ENCODE measurements around the gene HES7. TPM values are rescaled to one million over a fixed set of nuclear protein-coding genes. Genes with fewer than 3 reads are reported as not detected.

The HES7 gene
- total RNA-seq, 1 experiment from 2014 or later, result 0.61 TPM

DNA sequence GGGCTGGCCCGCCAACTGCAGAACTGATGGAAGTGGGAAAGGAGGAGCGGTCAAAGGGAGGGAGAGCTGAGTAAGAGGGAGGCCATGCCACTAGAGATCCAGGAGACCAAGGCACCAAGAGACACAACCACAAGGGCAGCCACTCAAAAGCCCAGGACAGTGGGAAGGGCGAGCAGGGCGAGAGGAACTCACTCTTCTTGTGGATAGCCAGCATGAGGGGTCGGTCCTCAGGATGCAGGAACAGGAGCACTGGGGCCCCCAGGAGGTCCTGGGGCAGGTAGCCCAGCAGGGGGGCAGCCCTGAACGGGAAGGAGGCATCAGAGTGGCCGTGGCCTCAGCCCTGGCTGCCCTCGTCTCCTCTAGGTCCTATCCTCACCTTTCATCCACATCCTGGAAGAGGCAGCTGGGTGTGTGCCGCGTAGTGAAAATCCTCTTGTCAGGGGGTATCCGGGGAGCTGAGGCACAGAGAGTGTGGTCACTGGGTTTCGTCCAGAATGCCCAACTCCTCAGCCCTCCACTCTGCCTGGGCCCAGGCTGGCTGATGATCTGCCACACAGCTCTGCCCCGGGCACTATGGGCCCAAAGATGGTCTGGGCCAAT lies 24.0 kb upstream of the HES7 start:
- DNase-seq (ENCODE audit: low read depth, low spot score) (no peak), ATAC-seq (no peak)
- Histone ChIP-seq H3K79me2 (ENCODE audit: insufficient read depth, low read length) (peaks cover 31% of the 10 kb centered on the region), H4K20me1 (ENCODE audit: insufficient read depth) (no peaks in the 10 kb centered on the region), H3K9me2 (ENCODE audit: insufficient read depth) (no peaks in the 10 kb centered on the region), H3K4me2 (ENCODE audit: low read length) (no peak overlapping the region), H3K27me3 (ENCODE audit: insufficient read depth, low read length) (no peaks in the 10 kb centered on the region), H3K4me1 (ENCODE audit: control insufficient read depth in 1 of 2, insufficient read depth in 2 of 2, low read length in 2 of 2) (peaks cover 12 to 25% of the 10 kb centered on the region in 2 experiments), H3K4me3 (replicated peaks in 1 of 2; ENCODE audit: low read depth in 1 of 2, low read length in 2 of 2) (no peak overlapping the region), H3K9ac (ENCODE audit: low read length) (no peak overlapping the region), H2AFZ (ENCODE audit: low read depth, low read length, poor library complexity, severe bottlenecking) (no peak overlapping the region), H3K9me3 (ENCODE audit: control insufficient read depth in 1 of 2, insufficient read depth in 1 of 2, low read depth in 1 of 2, low read length in 2 of 2) (no peaks in the 10 kb centered on the region), H3K36me3 (ENCODE audit: control insufficient read depth in 1 of 2, insufficient read depth in 2 of 2, low read length in 2 of 2) (peaks cover 46 to 63% of the 10 kb centered on the region in 2 experiments), H3K27ac (ENCODE audit: low read depth, low read length) (peak overlapping the region; percentile 18; the same call in 1 of the 2 replicates)
- POLR2A ChIA-PET, result interaction anchor here (1.0 kb wide), 1 partner anchor 9 kb away, joined by 3 read pairs; no protein-coding TSS in a partner anchor
- RAD21 ChIA-PET (ENCODE audit: low non-redundant PET in 1 of 2, low total read pairs in 2 of 2, uncharacterized antibody in 2 of 2, unreplicated experiment in 2 of 2), result no interaction called here
- TF ChIP-seq ELF1 (IDR thresholded peaks at IDR 0.05; ENCODE audit: borderline replicate concordance, low read depth), result no peak
- TF ChIP-seq JUND (IDR thresholded peaks at IDR 0.05), result no peak
- no peak for TF ChIP-seq EZH2phosphoT487 (IDR thresholded peaks at IDR 0.05; ENCODE audit: borderline replicate concordance)
- no peak for TF ChIP-seq ZNF274 (IDR thresholded peaks at IDR 0.05; ENCODE audit: low read depth, low read length)
- TF ChIP-seq, protein P1, sequence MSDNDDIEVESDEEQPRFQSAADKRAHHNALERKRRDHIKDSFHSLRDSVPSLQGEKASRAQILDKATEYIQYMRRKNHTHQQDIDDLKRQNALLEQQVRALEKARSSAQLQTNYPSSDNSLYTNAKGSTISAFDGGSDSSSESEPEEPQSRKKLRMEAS (IDR thresholded peaks at IDR 0.05), result no peak
- no peak for TF ChIP-seq SRF (IDR thresholded peaks at IDR 0.05; ENCODE audit: low read depth)
- no peak for TF ChIP-seq SIN3A (IDR thresholded peaks at IDR 0.05; ENCODE audit: low read depth)
- TF ChIP-seq, protein P2, sequence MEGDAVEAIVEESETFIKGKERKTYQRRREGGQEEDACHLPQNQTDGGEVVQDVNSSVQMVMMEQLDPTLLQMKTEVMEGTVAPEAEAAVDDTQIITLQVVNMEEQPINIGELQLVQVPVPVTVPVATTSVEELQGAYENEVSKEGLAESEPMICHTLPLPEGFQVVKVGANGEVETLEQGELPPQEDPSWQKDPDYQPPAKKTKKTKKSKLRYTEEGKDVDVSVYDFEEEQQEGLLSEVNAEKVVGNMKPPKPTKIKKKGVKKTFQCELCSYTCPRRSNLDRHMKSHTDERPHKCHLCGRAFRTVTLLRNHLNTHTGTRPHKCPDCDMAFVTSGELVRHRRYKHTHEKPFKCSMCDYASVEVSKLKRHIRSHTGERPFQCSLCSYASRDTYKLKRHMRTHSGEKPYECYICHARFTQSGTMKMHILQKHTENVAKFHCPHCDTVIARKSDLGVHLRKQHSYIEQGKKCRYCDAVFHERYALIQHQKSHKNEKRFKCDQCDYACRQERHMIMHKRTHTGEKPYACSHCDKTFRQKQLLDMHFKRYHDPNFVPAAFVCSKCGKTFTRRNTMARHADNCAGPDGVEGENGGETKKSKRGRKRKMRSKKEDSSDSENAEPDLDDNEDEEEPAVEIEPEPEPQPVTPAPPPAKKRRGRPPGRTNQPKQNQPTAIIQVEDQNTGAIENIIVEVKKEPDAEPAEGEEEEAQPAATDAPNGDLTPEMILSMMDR (IDR thresholded peaks at IDR 0.05 in 2 of 3, conservative IDR thresholded peaks at IDR 0.05 in 1 of 3; ENCODE audit: borderline replicate concordance in 1 of 3, insufficient read depth in 1 of 3, low read depth in 2 of 3, low read length in 2 of 3), result no peak
- no peak for TF ChIP-seq SP1 (IDR thresholded peaks at IDR 0.05; ENCODE audit: low read depth)
- intact Hi-C loops (cut with micrococcal nuclease), result no loop called here
- BruUV-seq (replicated peaks), result no TSS peak
- CTCF ChIA-PET, result no interaction called here
